Measurements from ENCODE around the gene NT5DC3.

- TF ChIP-seq FOXA1 (IDR thresholded peaks at IDR 0.05) = no peak
- TF ChIP-seq FOXK2 (IDR thresholded peaks at IDR 0.05) = no peak
- TF ChIP-seq ELF4 (IDR thresholded peaks at IDR 0.05) = no peak
- no peak for TF ChIP-seq NFRKB (IDR thresholded peaks at IDR 0.05)
- no peak for TF ChIP-seq BHLHE40 (IDR thresholded peaks at IDR 0.05; ENCODE audit: borderline replicate concordance)
- TF ChIP-seq, protein P1, sequence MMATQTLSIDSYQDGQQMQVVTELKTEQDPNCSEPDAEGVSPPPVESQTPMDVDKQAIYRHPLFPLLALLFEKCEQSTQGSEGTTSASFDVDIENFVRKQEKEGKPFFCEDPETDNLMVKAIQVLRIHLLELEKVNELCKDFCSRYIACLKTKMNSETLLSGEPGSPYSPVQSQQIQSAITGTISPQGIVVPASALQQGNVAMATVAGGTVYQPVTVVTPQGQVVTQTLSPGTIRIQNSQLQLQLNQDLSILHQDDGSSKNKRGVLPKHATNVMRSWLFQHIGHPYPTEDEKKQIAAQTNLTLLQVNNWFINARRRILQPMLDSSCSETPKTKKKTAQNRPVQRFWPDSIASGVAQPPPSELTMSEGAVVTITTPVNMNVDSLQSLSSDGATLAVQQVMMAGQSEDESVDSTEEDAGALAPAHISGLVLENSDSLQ (IDR thresholded peaks at IDR 0.05) = no peak
- TF ChIP-seq FOXM1 (IDR thresholded peaks at IDR 0.05; ENCODE audit: borderline replicate concordance) = no peak
- no peak for TF ChIP-seq SP1 (IDR thresholded peaks at IDR 0.05)
- TF ChIP-seq TARDBP (IDR thresholded peaks at IDR 0.05) = no peak
These were observed 46.5 kb downstream of the NT5DC3 start for GRCh38 chr12:103794309-103795213.

All from HEK293T (cell line).